Ishikawa (cell line): ENCODE data around the gene CTSD.

Experiments used
- CEBPB ChIP-seq: IDR thresholded peaks from 2 replicates; pipeline ENCODE4 v1.6.1; 2012
- CREB1 ChIP-seq: IDR thresholded peaks from 2 replicates; pipeline ENCODE4 v1.6.1; 2012; ENCODE audit warnings: low read depth
- EP300 ChIP-seq: IDR thresholded peaks from 2 replicates; pipeline ENCODE4 v1.6.1; 2012; ENCODE audit warnings: borderline replicate concordance
- FOXM1 ChIP-seq: IDR thresholded peaks from 2 replicates; pipeline ENCODE4 v1.6.1; 2012; ENCODE audit warnings: low read depth, borderline replicate concordance
- NFIC ChIP-seq: IDR thresholded peaks from 2 replicates; pipeline ENCODE4 v1.6.1; 2012
- REST ChIP-seq: IDR thresholded peaks from 2 replicates; pipeline ENCODE4 v1.6.1; 2012; ENCODE audit warnings: low read depth, mild to moderate bottlenecking
- TEAD4 ChIP-seq: IDR thresholded peaks from 2 replicates; pipeline ENCODE4 v1.6.1; 2012
- YY1 ChIP-seq: IDR thresholded peaks from 2 replicates; pipeline ENCODE4 v1.6.1; 2012; ENCODE audit warnings: low read depth
- ZBTB7A ChIP-seq: IDR thresholded peaks from 2 replicates; pipeline ENCODE4 v1.6.1; 2012; ENCODE audit warnings: low read depth

DNA sequence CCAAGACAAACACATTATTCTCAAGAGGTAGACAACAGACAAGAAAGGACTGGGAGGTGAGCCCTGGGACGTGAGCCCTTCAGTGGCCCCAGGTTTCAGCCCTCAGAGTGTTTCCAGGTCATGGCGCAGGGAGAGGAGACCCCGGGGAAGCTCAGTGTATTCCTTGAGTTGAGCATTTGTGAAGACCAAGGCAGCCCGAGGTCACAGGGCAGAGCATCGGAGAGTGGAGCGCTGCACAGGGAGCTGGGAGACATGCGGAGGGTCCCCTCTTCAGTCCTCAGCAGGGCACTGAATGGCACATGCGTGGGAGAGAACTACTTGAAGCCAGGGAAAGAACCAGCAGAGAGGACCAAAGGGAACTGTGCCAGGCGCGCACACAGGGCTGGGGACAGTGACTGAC is 55.0 kb downstream of the CTSD start:
- TF ChIP-seq CREB1, result no peak
- no peak for TF ChIP-seq REST
- TF ChIP-seq EP300, result no peak
- TF ChIP-seq YY1, result no peak
- no peak for TF ChIP-seq CEBPB
- TF ChIP-seq TEAD4, result no peak
- TF ChIP-seq FOXM1, result no peak
- TF ChIP-seq ZBTB7A, result no peak
- TF ChIP-seq NFIC, result no peak
